Ovary (tissue), 9 donors: Measurements from ENCODE around the gene UBTD1. TPM values are rescaled to one million over a fixed set of nuclear protein-coding genes. Genes with fewer than 3 reads are reported as not detected.

Experiments used
- DNase-seq, 5 donors: peaks; one replicate each; pipeline ENCODE4 v3.0.0-alpha.2; 2019 to 2020
- H3K27ac ChIP-seq, 2 donors: fragments of 200-600 bp; one replicate each; pipeline versions ENCODE4 v1.5.1 to v1.8.0; 2019 to 2022
- H3K27me3 ChIP-seq: fragments of 200-600 bp; one replicate; pipeline ENCODE4 v1.8.0; 2022
- H3K36me3 ChIP-seq: fragments of 200-600 bp; sonication (generic); one replicate; pipeline ENCODE4 v1.5.1; 2019
- H3K4me1 ChIP-seq: one replicate; pipeline ENCODE4 v1.8.1; 2013; ENCODE audit warnings: mild to moderate bottlenecking, moderate library complexity; ENCODE audit not compliant: insufficient read depth
- H3K4me3 ChIP-seq: fragments of 200-600 bp; sonication (generic); one replicate; pipeline ENCODE4 v1.5.1; 2017
- H3K9me3 ChIP-seq, 2 donors: fragments of 200-600 bp in 1 of 2; sonication (generic) in 1 of 2; one replicate each; pipeline versions ENCODE4 v1.5.1 to v1.8.1; 2013 to 2019; ENCODE audit warnings: mild to moderate bottlenecking in 1 of 2, moderate library complexity in 1 of 2
- EP300 ChIP-seq: sonication (generic); formaldehyde crosslinking; IDR thresholded peaks from one replicate; pipeline ENCODE4 v1.6.1; 2017; ENCODE audit warnings: antibody characterized with exemption
- POLR2A ChIP-seq: fragments of 450-650 bp; IDR thresholded peaks from one replicate; pipeline ENCODE4 v1.6.1; 2017; ENCODE audit warnings: antibody characterized with exemption, mild to moderate bottlenecking, moderate library complexity
- WGBS, 3 donors: extraction: QIAGEN DNeasy Blood & Tissue Kit in 1 of 3; methylation state at CpG; one replicate each; pipeline versions ENCODE4 v1.1.5 to v1.1.7; 2013 to 2017; 5-methylcytosine and 5-hydroxymethylcytosine counted together
- intact Hi-C, 4 donors: fragments of 100-400 bp; cut with DNase I; formaldehyde crosslinking; loops; one replicate each; pipeline versions ENCODE4 v1.11.0 to v1.15.1; 2022 to 2023
- polyA plus RNA-seq, 2 donors: library from polyadenylated mRNA; stranded (reverse); fragments of 200-250 nt in 1 of 2; fragments of 350-450 nt in 1 of 2; fragmentation: Illumina TruSeq in 1 of 2; extraction: RNeasy Lipid Tissue Mini Kit (QIAGEN cat#74804) in 1 of 2; gene quantifications; one replicate each; pipeline ENCODE4 v1.2.3, GENCODE V29; 2013 to 2014
- total RNA-seq, 7 donors: library from RNA; depleted of rRNA in 2 of 7; stranded (reverse); fragments of >200 nt in 2 of 7; fragmentation: NEBNext Ultra II Directional in 3 of 7; extraction: Animal tissue kit (Norgen Biotek cat#: 25700) in 3 of 7; gene quantifications; one replicate each; pipeline versions ENCODE4 v1.1.0 to v1.2.4, GENCODE V29; 2016 to 2023
- TF ChIP-seq, protein P1 (sequence below), 3 donors: fragments of 450-650 bp in 2 of 3; fragments of 200-600 bp in 1 of 3; IDR thresholded peaks; one replicate each; pipeline versions ENCODE4 v1.5.1 to v1.8.0; 2016 to 2022; ENCODE audit warnings: antibody characterized with exemption in 3 of 3, mild to moderate bottlenecking in 1 of 3
- donor health status: DM: no; HTN: no; CAD: no; lungs with moderate emphysema.
- donor health status: DM: no; HTN: no; CAD: no.
- donor health status: Bipolar disorder and iron deficiency.
- donor health status: DM: yes; HTN: yes; CAD: no.
- donor health status: DM: no; HTN: no; CAD: no.
- donor health status: DM: yes; HTN: yes; CAD: no.

UBTD1 gene
- total and polyA plus RNA-seq, 9 donors: 0.20 to 15.2 (median 11.5) TPM

DNA sequence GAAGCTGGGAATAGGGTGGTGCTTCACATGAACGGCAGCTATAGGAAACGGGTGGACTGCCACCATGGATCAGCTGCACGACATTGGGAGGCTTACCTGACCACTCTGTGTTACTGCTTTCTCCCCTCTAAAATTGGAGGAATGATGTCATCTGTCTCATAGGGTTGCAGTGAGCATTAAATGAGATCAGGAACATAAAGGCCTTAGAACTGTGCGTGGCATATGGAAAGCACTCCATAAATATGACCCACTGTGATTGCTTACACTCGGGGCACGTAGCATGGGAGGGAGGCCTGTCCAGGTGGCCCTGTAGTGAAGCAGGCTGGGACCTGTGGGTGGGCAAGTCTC lies 100.5 kb downstream of the UBTD1 start:
- WGBS, 3 donors: 78 to 82% (median 81%) methylated on average over 6 of the region's 6 CpGs
- intact Hi-C loops: no loop called here
- H3K4me3 ChIP-seq: no peak overlapping the region
- peaks cover 2% of the 10 kb centered on the region for H3K4me1 ChIP-seq
- no peaks in the 10 kb centered on the region for H3K27me3 ChIP-seq
- TF ChIP-seq EP300 (no peak), POLR2A (no peak)
- TF ChIP-seq, protein P1, sequence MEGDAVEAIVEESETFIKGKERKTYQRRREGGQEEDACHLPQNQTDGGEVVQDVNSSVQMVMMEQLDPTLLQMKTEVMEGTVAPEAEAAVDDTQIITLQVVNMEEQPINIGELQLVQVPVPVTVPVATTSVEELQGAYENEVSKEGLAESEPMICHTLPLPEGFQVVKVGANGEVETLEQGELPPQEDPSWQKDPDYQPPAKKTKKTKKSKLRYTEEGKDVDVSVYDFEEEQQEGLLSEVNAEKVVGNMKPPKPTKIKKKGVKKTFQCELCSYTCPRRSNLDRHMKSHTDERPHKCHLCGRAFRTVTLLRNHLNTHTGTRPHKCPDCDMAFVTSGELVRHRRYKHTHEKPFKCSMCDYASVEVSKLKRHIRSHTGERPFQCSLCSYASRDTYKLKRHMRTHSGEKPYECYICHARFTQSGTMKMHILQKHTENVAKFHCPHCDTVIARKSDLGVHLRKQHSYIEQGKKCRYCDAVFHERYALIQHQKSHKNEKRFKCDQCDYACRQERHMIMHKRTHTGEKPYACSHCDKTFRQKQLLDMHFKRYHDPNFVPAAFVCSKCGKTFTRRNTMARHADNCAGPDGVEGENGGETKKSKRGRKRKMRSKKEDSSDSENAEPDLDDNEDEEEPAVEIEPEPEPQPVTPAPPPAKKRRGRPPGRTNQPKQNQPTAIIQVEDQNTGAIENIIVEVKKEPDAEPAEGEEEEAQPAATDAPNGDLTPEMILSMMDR (IDR thresholded peaks at IDR 0.05): no peak
- no peaks in the 10 kb centered on the region for H3K9me3 ChIP-seq
- H3K27ac ChIP-seq: no peak overlapping the region
- no peak for DNase-seq
- no peaks in the 10 kb centered on the region for H3K36me3 ChIP-seq

DNA sequence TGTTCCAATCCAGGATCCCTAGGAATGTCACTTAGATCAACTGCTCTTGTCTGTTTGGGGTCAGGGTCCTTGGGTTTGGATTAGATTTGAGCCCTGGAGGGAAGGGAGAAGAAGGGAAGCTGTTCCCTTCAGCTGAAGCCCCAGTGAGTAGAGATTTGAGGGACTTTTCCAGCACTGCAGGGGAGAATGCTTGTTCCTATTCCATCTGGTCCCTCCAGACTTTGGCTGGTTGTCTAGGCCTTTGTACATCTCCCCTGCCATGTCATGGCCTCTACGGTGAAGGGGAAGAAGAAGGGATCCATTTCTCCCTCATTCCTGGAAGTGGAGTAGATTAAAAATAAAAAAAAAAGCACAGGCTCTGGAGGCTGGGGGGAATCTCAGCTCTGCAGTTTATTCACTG lies 101.9 kb downstream of the UBTD1 start:
- no peaks in the 10 kb centered on the region for H3K36me3 ChIP-seq
- H3K27ac ChIP-seq: no peak overlapping the region
- no peak overlapping the region for H3K4me3 ChIP-seq
- intact Hi-C loops: no loop called here
- peaks cover 2% of the 10 kb centered on the region for H3K4me1 ChIP-seq
- H3K27me3 ChIP-seq: no peaks in the 10 kb centered on the region
- WGBS, 3 donors: 77 to 88% (median 85%) methylated on average over 1 of the region's 1 CpG
- no peaks in the 10 kb centered on the region for H3K9me3 ChIP-seq
- TF ChIP-seq, protein P1 (IDR thresholded peaks at IDR 0.05): no peak
- no peak for TF ChIP-seq EP300
- no peak for TF ChIP-seq POLR2A
- DNase-seq: no peak

DNA sequence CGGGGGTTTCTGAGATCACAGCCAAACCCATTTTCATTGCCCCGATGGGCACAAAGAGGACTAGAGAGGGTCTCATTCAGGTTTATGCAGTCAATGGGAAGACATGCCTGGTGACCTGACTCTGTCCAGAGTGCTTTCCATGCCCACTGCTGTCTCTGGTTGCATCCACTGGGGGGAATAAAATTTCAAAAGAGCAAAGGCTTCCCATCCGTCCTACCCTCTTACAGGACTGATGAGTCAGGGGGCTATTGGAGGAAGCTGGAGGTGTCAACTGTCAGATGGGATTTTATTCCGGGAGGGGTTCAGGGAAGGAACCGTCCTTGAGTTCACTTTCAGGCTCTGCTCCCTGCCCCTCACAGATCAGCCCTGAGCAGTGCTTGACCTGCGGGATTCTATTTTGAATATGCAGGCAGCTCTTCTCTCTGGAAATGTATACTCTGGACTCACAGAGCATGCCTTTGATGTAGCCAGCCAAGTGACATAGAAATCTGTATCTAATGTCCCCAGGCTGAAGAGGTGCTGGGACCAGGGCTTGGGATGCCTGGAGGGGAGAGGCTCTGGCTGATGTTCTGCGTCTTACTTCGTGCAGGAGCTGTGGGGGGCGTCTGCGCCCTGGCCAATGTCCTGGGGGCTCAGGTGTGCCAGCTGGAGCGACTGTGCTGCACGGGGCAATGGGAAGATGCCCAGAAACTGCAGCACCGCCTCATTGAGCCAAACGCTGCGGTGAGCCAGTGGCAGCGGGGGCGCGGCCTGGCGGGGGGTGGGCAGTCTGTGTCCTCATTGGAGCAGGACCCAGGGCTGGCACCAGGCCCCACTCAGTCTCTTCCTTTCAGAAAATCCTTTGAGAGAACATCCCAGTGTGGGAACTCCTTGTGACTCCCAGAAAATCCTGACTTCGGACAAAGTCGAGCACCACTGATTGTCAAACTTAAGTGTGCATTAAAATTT lies 102.8 kb downstream of the UBTD1 start:
- no peaks in the 10 kb centered on the region for H3K4me1 ChIP-seq
- H3K27me3 ChIP-seq: no peaks in the 10 kb centered on the region
- no peaks in the 10 kb centered on the region for H3K9me3 ChIP-seq
- 77 to 80% (median 77%) methylated on average over 21 of the region's 21 CpGs for WGBS, 3 donors
- no peaks in the 10 kb centered on the region for H3K36me3 ChIP-seq
- TF ChIP-seq, protein P1 (IDR thresholded peaks at IDR 0.05): no peak
- TF ChIP-seq POLR2A (no peak), EP300 (no peak)
- intact Hi-C loops: no loop called here
- no peak overlapping the region for H3K27ac ChIP-seq
- no peak for DNase-seq
- H3K4me3 ChIP-seq: no peak overlapping the region

DNA sequence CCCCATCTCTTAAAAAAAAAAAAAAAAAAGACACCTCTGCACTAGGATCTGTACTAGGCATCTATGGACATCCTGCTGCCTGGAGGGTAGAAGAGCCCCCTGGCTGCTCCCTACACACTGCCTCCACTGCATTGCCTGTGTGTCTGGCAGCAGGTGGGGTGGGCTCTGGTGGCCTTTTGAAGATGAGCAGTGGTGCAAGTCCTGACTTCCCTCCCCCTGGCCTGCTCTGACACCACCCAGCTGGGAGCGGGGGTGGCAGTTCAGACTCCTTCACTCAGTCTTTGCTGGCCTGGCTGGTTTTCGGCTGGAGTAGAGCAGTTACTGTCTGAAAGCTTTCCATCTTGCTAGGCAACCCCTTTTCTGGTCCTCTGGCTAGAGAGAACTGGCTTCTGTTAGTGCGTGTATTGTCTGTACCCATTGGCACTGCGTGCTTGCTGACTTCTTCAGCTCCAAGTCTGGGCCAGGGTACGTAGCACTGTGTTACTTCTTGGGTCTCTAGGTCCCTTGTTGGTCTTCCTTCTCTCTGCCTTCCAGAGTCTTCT lies 108.4 kb downstream of the UBTD1 start:
- no peaks in the 10 kb centered on the region for H3K4me1 ChIP-seq
- no peak for TF ChIP-seq POLR2A
- TF ChIP-seq, protein P1 (IDR thresholded peaks at IDR 0.05): no peak
- TF ChIP-seq EP300: no peak
- no peaks in the 10 kb centered on the region for H3K9me3 ChIP-seq
- H3K36me3 ChIP-seq: no peaks in the 10 kb centered on the region
- WGBS, 3 donors: 91 to 96% (median 94%) methylated on average over 5 of the region's 5 CpGs
- no peak overlapping the region for H3K4me3 ChIP-seq
- intact Hi-C loops: no loop called here
- no peaks in the 10 kb centered on the region for H3K27me3 ChIP-seq
- no peak for DNase-seq
- no peak overlapping the region for H3K27ac ChIP-seq
